GM19025 (cell line): ENCODE data around the gene BCO1.
A peak's percentile ranks its signal among the peaks of the same experiment; 100 is the strongest.
"Not testable (repeated sequence)": the region's sequence is repeated elsewhere in the genome, so short reads cannot be mapped to it uniquely, and the experiment has no call there.

Experiments used
- ATAC-seq: cut with Tn5 transposase; IDR thresholded peaks from one replicate; pipeline ENCODE4 v1.9.1; 2021; ENCODE audit warnings: mild to moderate bottlenecking, low read depth, moderate library complexity; ENCODE audit not compliant: unreplicated experiment

BCO1 gene, protein sequence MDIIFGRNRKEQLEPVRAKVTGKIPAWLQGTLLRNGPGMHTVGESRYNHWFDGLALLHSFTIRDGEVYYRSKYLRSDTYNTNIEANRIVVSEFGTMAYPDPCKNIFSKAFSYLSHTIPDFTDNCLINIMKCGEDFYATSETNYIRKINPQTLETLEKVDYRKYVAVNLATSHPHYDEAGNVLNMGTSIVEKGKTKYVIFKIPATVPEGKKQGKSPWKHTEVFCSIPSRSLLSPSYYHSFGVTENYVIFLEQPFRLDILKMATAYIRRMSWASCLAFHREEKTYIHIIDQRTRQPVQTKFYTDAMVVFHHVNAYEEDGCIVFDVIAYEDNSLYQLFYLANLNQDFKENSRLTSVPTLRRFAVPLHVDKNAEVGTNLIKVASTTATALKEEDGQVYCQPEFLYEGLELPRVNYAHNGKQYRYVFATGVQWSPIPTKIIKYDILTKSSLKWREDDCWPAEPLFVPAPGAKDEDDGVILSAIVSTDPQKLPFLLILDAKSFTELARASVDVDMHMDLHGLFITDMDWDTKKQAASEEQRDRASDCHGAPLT

DNA sequence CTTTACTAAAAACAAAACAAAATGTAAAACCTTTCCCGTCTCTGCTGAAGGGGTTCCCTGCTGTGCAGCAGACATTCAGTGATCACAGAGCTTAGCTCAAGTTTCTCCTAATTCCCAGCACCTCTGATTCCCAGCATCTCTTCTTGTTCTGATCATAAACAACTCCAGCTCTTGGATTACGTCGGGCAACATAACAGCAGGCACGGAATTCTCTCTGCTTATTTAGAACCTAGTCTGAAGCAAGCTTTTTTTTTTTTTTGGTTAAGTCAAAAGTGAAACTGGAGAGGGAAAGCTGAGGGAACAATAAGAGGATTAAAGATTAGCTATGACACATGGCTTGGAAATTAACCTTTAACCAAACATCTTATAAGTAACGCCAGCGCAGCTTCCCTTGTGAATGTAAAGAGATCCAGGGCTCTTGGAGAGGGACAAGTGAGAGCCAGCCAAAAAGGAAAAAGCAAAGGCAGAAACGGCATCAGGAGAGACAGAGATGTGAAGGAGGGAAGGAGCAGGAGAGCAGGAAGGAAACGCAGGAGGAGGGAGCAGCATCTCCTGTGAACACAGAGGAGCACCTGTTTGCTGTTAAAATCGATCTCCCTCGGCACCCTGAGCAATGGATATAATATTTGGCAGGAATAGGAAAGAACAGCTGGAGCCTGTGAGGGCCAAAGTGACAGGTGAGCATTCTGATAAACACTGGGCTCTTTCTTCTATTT lies at the start of gene BCO1:
Gene BCO1 (plus strand): TSS at position 394 of the 716 bp plus-strand sequence. CDS start 220 bp downstream, at position 614.
- ATAC-seq: peak; percentile 56

GRCh38 chr16:81189100-81189664 lies 49.3 kb upstream of the BCO1 start:
- no peak for ATAC-seq

DNA sequence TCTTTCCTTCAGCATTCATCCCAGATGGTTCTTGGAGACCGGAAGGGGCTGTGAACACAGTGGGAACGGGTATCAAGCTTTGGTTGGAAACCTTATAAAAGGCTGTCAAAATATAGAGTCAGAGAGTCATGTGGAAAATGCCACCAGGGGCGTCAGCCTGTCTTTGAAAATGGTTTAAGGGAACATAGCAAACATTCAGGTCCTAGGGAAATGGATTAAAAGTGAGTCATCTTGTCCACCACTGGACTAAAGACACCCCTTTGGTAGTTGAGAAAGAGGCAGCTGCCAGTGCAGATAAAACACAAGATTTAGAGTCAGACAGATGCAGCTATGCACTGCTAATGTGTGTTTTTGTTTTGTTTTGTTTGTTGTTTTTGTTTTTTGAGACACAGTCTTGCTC lies 47.8 kb upstream of the BCO1 start:
- ATAC-seq: no peak

- no peak for ATAC-seq
These were observed 42.5 kb upstream of the BCO1 start for GRCh38 chr16:81195885-81196534.

DNA sequence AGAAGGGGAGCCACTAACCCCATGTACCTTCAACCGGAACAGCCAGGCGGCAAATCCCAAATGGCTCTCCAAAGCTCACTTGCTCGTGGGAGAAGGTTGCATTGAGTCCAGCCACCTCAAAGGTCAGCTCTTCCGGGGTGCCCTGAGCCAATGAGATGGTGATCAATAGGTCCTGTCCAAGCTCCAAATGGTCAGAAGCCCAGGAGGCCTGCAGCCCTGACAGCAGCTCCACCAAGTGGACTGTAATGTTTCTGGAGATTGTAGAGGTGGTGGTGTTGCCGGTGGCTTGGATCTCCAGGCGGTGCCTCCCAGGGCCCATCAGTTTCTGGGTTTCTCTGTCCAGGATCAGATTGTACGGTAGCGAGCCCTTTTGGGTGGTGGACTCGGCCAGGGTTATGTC lies 39.9 kb upstream of the BCO1 start:
- ATAC-seq: no peak

DNA sequence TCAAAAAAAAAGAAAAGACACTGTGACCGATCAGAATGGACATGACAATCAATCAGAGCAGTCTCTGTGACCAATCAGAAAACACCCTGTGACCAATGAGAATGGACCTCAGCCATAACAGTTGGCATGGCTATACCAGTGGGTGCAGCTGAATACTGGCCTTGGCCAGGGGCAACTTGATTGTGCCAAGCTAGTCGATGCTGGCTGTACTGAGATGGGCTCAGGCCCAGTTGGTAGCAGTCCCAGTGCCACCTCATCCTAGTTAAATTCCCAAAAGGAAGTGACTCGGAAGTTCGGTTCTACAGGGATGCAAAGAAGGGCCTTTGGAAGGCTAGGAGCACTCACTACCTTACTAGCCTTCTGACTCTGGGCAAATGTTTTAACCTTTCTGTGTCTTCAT lies 37.2 kb upstream of the BCO1 start:
- no peak for ATAC-seq

- no peak for ATAC-seq
These were observed 33.5 kb upstream of the BCO1 start for GRCh38 chr16:81204798-81205680.

DNA sequence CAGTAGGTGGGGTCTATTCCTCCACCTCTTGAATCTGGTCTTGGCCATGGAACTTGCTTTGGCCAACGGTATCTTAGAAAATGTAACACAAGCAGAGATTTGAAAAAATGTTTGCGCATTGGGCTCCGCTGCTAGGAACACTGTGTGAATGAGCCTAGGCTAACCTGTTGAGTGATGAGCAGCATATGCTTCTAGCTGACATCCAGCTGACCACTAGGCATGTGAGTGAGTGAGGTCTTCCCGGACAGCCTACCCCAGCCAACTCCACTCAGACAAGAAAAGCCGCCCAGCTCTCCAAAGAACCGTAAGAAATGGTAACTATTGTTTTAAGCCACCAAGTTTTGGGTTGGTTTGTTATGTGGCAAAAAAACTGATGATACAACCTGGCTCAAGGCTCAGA lies 31.4 kb upstream of the BCO1 start:
- ATAC-seq: no peak

GRCh38 chr16:81210807-81211206 lies 27.7 kb upstream of the BCO1 start:
- no peak for ATAC-seq

DNA sequence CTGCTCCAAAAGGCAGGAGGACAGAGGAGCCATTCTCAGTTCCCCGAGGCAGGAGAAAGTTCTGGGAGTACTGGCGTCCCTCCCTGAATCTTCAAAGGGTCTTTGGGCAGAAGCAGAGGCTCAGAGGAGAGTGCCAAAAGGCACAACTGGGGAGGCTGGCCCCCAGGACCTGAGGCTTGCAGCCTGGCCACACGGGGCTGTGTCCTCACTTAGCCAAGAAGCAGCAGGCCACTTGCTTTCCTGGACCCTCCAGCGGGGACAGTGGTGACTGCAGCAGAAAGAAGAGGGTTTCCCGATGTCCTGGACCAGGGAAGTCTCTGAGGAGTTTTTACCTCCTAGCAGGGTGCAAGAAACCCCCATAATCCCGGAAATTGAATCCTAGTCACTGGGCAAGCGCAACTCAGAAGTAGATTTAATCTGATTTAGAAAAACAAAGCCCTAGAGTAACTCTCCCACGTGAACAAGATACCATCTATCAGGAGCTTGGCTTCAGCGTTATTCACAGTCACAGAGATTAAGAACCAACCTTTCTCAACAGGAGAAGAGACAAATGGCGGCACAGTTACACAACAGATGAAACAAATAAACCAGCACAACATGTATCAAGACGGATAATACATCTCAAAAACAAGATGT lies 25.5 kb upstream of the BCO1 start:
- ATAC-seq: no peak

GRCh38 chr16:81214745-81215166 lies 23.7 kb upstream of the BCO1 start:
- ATAC-seq: no peak

DNA sequence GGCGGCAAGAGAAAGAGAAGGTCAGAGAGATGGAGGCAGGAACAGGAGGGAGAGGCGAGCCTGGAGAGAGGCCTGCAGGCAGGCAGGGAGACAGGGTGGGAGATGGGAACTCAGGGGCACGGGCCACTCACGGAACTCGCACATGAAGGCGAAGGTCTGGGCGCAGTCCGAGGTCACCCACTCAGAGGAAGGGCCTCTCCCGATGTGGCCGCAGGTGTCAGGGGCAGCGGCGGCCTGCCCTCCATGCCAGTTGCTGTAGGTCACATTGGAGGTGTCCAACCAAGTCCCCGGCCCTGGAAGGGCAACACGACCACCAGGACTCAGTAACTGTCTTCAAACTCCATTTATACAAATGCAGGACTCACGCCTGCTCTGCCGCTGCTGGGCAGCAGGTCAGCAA lies 22.4 kb upstream of the BCO1 start:
- no peak for ATAC-seq

GRCh38 chr16:81216706-81217105 lies 21.8 kb upstream of the BCO1 start:
- ATAC-seq: no peak

DNA sequence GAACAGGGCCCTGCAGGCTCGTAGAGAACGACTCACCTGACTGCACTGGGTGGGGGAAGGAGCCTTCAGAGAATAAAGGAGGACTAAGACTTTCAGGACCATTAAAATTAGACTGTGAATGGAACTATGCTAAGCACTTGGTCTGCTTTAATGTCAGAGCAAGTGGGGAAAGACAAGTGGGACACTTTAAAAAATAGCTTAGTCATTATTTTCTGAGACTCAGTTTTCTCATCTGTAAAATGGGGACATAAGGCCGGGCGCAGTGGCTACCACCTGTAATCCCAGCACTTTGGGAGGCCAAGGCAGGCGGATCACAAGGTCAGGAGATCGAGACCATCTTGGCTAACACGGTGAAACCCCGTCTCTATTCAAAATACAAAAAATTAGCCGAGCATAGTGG lies 19.3 kb upstream of the BCO1 start:
- no peak for ATAC-seq

DNA sequence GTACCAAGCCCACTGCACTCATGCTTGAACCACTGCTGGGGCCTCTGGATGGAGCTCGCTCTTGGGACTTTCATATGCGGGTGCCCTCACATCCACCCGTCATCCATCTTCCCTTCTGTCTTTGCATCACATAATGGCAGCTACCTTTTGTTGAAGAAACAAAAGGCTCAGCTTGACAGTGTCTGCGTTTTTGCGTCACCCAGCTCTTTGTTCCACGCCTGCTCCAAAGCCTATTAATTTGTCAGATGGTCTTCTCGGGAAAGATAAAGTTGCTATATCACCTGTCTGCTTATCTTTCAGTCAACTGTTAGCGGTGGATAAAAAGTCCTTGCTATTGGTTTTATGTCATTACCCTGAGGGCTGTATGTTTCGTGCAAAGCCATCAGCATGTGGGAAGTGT lies 18.1 kb upstream of the BCO1 start:
- ATAC-seq: no peak

- no peak for ATAC-seq
These were observed 16.8 kb upstream of the BCO1 start for GRCh38 chr16:81221731-81222130.

- no peak for ATAC-seq
These were observed 13.7 kb upstream of the BCO1 start for GRCh38 chr16:81224824-81225223.

DNA sequence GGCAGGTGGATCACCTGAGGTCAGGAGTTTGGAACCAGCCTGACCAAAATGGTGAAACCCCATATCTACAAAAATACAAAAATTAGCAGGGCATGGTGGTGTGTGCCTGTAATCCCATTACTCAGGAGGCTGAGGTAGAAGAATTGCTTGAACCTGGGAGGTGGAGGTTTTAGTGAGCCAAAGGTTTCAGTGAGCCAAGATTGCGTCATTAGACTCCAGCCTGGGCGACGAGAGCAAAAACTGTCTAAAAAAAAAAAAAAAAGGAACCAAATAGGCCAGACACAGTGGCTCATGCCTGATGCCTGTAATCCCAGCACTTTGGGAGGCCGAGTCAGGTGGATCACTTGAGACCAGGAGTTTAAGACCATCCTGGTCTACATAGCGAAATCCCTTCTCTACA lies 12.8 kb upstream of the BCO1 start:
- ATAC-seq: not testable (repeated sequence)

DNA sequence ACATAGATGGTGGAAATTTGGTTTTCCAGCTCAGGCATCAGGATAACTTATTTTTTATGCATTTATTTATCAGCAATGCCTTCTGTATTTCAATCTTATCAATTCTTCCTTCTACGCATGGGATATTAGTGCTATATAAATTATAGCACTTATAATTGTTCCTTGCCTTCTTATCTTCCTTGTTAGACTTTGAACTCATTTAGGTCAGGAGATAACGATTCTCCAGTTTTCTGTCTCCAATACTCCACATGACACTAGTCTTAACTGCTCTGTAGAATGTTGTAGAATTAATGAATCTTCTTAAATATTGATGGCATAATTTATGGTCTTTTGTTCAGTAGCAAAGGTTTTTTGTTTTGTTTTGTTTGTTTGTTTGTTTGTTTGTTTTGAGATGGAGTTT lies 10.7 kb upstream of the BCO1 start:
- ATAC-seq: no peak
